Measurements from ENCODE around the gene E2F8.

DNA sequence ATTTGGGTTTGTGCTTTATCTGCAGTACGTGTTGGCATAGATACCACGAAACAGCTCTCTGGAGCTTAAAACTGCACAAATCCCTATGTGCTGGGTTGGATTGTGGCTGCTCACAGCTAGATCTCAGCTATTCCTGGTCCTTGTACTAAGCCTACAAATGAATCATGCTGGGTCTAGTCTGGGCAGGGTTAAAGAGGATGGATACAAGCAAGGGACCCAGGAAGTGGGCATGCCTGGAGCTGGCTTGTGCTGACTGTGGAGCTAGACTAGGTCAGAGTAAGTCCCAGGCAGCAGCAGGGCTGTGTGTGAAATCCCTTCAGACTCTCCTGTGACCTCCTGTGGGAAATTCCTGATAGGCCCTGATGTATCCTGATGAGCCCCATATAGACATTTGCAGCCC is 3.9 kb upstream of the E2F8 start:
- no peak for TF ChIP-seq SUZ12 (IDR thresholded peaks at IDR 0.05; ENCODE audit: extremely low read depth, insufficient read depth, insufficient read length)
- no peak for TF ChIP-seq ZNF274 (IDR thresholded peaks at IDR 0.05; ENCODE audit: low read depth, low read length)

All from NT2/D1 (cell line).